ENCODE measurements around the gene SCFD2. TPM values are rescaled to one million over a fixed set of nuclear protein-coding genes. Genes with fewer than 3 reads are reported as not detected.

Gene SCFD2
- total RNA-seq, 1 experiment from 2014 or later: 12.4 TPM

- no peaks in the 10 kb centered on the region for H3K36me3 Mint-ChIP-seq
- H3K27me3 Mint-ChIP-seq (ENCODE audit: low read depth): no peaks in the 10 kb centered on the region
- DNase-seq (ENCODE audit: low spot score): no peak
- H3K9me3 Mint-ChIP-seq: no peaks in the 10 kb centered on the region
- no peak for ATAC-seq
- ChIA-PET POLR2A (interaction anchor here (1.6 kb wide), 1 partner anchor 36 kb away, joined by 9 read pairs; no protein-coding TSS in a partner anchor), CTCF (interaction anchor here (0.7 to 2.2 kb wide), 6 partner anchors 18 to 70 kb away, joined by 3 to 8 read pairs (median 4); no protein-coding TSS in a partner anchor)
- H3K27ac Mint-ChIP-seq: no peak overlapping the region; the same call in 1 of the 2 replicates
- peaks cover 30% of the 10 kb centered on the region for H3K4me1 Mint-ChIP-seq
- H3K4me3 Mint-ChIP-seq: no peak overlapping the region
- TF ChIP-seq ELF4 (CRISPR knock-in tag; IDR thresholded peaks at IDR 0.05; ENCODE audit: low read depth) (no peak), ZNF396 (CRISPR knock-in tag; IDR thresholded peaks at IDR 0.05; ENCODE audit: borderline replicate concordance) (no peak), KAT7 (CRISPR knock-in tag; IDR thresholded peaks at IDR 0.05; ENCODE audit: borderline replicate concordance) (no peak), ZNF121 (CRISPR knock-in tag; IDR thresholded peaks at IDR 0.05) (no peak), NFYB (CRISPR knock-in tag; conservative IDR thresholded peaks at IDR 0.05; ENCODE audit: low read depth) (no peak), TEAD4 (CRISPR knock-in tag; IDR thresholded peaks at IDR 0.05) (no peak), FOXP1 (CRISPR knock-in tag; IDR thresholded peaks at IDR 0.05; ENCODE audit: borderline replicate concordance) (no peak), AFF4 (CRISPR knock-in tag; IDR thresholded peaks at IDR 0.05; ENCODE audit: borderline replicate concordance) (no peak), OVOL2 (CRISPR knock-in tag; IDR thresholded peaks at IDR 0.05; ENCODE audit: borderline replicate concordance) (no peak)
- TF ChIP-seq, protein P1, sequence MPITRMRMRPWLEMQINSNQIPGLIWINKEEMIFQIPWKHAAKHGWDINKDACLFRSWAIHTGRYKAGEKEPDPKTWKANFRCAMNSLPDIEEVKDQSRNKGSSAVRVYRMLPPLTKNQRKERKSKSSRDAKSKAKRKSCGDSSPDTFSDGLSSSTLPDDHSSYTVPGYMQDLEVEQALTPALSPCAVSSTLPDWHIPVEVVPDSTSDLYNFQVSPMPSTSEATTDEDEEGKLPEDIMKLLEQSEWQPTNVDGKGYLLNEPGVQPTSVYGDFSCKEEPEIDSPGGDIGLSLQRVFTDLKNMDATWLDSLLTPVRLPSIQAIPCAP (CRISPR knock-in tag; IDR thresholded peaks at IDR 0.05): no peak
- TF ChIP-seq, protein P2, sequence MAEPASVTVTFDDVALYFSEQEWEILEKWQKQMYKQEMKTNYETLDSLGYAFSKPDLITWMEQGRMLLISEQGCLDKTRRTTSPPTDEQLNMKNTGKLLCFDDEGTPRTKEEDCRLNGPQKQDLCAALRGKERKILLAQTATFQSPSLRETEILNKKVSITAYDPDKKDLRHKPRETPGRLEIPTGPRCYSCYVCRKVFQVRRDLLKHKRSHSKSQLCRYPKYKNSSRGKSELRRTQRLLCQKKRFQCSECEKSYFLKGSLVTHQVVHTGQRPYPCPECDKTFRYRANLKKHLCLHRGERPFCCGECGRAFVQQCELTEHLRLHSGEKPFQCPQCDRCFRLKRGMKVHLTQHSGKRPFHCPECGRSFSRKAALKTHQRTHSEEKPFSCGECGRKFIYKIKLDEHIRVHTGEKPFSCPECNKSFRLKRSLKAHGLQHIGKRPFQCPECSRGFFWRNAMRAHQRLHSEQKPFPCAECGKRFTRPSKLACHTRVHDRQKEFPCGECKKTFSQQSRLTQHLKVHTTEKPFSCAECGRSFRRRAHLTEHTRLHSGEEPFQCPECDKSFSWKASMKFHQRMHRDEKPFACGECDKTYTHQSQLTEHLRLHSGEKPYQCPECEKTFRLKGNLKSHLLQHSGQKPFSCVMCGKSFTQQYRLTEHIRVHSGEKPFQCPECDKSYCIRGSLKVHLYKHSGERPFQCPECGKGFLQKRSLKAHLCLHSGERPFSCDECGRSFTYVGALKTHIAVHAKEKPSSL (CRISPR knock-in tag; conservative IDR thresholded peaks at IDR 0.05): no peak
- TF ChIP-seq, protein P3, sequence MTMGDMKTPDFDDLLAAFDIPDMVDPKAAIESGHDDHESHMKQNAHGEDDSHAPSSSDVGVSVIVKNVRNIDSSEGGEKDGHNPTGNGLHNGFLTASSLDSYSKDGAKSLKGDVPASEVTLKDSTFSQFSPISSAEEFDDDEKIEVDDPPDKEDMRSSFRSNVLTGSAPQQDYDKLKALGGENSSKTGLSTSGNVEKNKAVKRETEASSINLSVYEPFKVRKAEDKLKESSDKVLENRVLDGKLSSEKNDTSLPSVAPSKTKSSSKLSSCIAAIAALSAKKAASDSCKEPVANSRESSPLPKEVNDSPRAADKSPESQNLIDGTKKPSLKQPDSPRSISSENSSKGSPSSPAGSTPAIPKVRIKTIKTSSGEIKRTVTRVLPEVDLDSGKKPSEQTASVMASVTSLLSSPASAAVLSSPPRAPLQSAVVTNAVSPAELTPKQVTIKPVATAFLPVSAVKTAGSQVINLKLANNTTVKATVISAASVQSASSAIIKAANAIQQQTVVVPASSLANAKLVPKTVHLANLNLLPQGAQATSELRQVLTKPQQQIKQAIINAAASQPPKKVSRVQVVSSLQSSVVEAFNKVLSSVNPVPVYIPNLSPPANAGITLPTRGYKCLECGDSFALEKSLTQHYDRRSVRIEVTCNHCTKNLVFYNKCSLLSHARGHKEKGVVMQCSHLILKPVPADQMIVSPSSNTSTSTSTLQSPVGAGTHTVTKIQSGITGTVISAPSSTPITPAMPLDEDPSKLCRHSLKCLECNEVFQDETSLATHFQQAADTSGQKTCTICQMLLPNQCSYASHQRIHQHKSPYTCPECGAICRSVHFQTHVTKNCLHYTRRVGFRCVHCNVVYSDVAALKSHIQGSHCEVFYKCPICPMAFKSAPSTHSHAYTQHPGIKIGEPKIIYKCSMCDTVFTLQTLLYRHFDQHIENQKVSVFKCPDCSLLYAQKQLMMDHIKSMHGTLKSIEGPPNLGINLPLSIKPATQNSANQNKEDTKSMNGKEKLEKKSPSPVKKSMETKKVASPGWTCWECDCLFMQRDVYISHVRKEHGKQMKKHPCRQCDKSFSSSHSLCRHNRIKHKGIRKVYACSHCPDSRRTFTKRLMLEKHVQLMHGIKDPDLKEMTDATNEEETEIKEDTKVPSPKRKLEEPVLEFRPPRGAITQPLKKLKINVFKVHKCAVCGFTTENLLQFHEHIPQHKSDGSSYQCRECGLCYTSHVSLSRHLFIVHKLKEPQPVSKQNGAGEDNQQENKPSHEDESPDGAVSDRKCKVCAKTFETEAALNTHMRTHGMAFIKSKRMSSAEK (CRISPR knock-in tag; IDR thresholded peaks at IDR 0.05; ENCODE audit: borderline replicate concordance): no peak
Measured at GRCh38 chr4:52910115-52910514, 455.7 kb downstream of the SCFD2 start.

GRCh38 chr4:52907510-52907909, 458.4 kb downstream of the SCFD2 start:
- POLR2A ChIA-PET: no interaction called here
- no peaks in the 10 kb centered on the region for H3K27me3 Mint-ChIP-seq (ENCODE audit: low read depth)
- H3K4me3 Mint-ChIP-seq: no peak overlapping the region
- H3K27ac Mint-ChIP-seq: no peak overlapping the region
- peaks cover 24% of the 10 kb centered on the region for H3K4me1 Mint-ChIP-seq
- DNase-seq (ENCODE audit: low spot score): no peak
- CTCF ChIA-PET: interaction anchor here (0.8 kb wide), 1 partner anchor 320 kb away, joined by 3 read pairs; no protein-coding TSS in a partner anchor
- ATAC-seq: no peak
- H3K36me3 Mint-ChIP-seq: peaks cover 2% of the 10 kb centered on the region; the same call in 1 of the 2 replicates
- H3K9me3 Mint-ChIP-seq: peaks cover 2% of the 10 kb centered on the region
- TF ChIP-seq, protein P4, sequence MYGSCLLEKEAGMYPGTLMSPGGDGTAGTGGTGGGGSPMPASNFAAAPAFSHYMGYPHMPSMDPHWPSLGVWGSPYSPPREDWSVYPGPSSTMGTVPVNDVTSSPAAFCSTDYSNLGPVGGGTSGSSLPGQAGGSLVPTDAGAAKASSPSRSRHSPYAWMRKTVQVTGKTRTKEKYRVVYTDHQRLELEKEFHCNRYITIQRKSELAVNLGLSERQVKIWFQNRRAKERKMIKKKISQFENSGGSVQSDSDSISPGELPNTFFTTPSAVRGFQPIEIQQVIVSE (CRISPR knock-in tag; IDR thresholded peaks at IDR 0.05; ENCODE audit: borderline replicate concordance): no peak
- TF ChIP-seq NFYB (CRISPR knock-in tag; conservative IDR thresholded peaks at IDR 0.05; ENCODE audit: low read depth) (no peak), RELA (CRISPR knock-in tag; IDR thresholded peaks at IDR 0.05; ENCODE audit: borderline replicate concordance) (no peak), NR2C2 (CRISPR knock-in tag; IDR thresholded peaks at IDR 0.05) (no peak), OVOL2 (CRISPR knock-in tag; IDR thresholded peaks at IDR 0.05; ENCODE audit: borderline replicate concordance) (no peak), ZNF232 (CRISPR knock-in tag; IDR thresholded peaks at IDR 0.05) (no peak), PRRX2 (CRISPR knock-in tag; IDR thresholded peaks at IDR 0.05) (no peak), NR3C1 (CRISPR knock-in tag; conservative IDR thresholded peaks at IDR 0.05; ENCODE audit: low read depth) (no peak), SOX15 (CRISPR knock-in tag; IDR thresholded peaks at IDR 0.05) (no peak), FOXJ3 (CRISPR knock-in tag; IDR thresholded peaks at IDR 0.05; ENCODE audit: borderline replicate concordance) (no peak), SMAD4 (CRISPR knock-in tag; IDR thresholded peaks at IDR 0.05) (no peak)
- TF ChIP-seq, protein P2 (CRISPR knock-in tag; conservative IDR thresholded peaks at IDR 0.05): no peak

Measured in WTC11 (cell line).